NK-92 treated with Interleukin-12 subunit alpha and Interleukin-12 subunit beta, amount 100 ng/mL, for 24 hours (cell line): ENCODE results near the gene BRD4.
A peak's percentile ranks its signal among the peaks of the same experiment; 100 is the strongest.
"Not testable (repeated sequence)": the region's sequence is repeated elsewhere in the genome, so short reads cannot be mapped to it uniquely, and the experiment has no call there.

ENCODE experiments used
- DNase-seq: peaks from one replicate; lab custom pipeline; 2025; lab: John Stamatoyannopoulos, UW

The BRD4 gene

DNA sequence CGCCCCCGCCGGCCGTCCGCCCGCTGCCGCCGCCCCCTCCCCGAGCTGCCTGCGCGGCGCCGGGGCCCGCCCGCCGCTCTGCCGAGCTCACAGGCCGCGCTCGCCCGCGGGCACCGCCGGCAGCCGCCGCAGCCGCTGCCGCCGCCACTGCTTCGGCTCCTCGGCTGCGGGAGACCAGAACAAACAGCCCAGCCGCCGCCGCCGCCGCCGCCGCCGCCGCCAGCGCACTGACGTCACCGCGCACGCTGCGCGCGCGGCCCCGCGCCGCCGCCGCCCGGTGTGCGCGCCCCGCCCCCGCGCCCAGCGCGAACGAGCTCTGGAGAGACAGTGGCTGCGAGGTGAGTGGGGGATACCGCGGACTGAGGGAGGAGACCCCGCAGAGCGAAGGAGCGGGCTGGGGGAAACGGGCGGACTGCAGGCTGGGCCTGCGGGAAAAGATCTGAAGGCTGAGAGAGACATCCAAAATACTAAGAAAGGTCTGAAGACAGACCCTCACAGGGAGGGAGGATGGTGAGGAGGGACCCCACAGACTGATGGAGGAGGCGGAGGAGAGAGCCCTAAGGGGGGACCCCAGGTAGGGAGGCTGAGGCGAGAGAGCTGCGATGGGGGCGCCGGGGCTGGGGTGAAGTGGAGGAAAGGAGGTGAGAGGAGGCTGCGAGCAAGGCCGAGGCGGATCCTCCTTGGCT is at the start of gene BRD4:
TSS of gene BRD4 (minus strand) at position 229 of the 686 bp plus-strand sequence. CDS start 59,440 bp downstream, outside the sequence.
- DNase-seq = peak; percentile 49

DNA sequence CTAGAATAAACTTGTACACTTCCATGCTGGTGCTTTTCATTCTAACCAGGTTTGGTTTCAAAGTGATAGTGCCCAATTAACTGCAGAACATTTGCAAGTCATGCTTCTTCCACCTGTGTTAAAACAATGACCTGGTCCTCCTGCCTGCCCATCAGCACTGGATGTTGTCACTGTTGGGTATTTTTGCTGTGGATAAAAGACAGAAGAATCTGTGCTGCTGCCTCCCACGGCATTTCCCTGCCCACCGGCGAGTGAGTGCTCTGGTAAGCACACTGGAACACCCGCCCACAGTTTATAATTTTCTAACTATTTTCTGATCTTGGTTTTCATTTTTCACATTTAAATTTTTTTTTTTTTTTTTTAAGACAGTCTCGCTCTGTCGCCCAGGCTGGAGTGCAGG is 49.5 kb upstream of the BRD4 start:
- DNase-seq = no peak

DNA sequence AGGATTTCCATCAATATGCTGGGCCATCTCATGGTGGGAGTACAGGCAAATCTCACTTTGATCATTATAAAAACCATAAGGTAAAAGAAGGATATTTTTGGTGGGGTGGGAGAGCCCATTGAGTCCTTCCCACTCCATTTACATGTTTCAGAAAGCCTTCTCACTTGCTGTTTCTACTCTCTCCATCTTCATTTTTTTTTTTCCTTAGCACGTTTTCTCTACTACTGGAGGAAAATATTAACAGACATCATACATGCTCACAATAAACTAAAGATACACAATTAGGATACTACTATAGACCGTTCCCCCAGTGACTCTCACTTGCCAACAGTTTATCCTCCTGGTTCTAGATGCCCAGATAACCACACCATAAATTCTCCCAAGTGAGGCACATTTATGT is 49.1 kb upstream of the BRD4 start:
- no peak for DNase-seq

DNA sequence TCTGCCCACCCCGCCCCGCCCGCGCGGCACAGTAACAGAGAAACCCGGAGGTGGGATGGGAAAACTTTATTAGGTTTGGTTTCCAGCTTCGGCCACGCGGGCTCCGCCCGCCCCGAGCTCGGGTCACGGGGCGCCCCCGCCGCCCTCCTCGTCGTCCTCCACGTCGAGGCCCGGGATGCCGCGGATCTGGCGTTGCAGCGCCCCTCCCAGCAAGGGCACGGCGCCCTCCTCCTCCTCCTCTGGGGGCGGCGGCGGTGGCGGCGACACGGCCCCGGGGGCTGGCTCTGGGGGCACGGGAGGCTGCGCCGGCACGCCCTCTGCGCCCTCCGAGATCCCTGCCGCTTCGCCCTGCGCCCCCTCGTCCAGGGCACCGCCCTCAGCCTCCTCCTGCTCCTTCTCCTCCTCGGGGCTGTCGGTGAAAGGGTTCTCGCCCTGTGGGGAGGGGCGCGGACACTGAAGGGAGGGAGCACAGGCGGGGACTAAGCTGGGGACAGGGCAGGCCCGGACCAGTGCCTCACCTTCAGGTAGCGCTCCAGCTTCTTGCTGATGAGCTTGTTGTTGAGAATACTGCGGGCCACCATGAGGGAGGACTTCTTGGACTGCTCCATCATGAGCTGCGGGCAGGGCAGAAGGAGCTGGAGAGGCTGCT is 47.8 kb upstream of the BRD4 start:
- DNase-seq = no peak

- peak; percentile 98 for DNase-seq
These were observed 47.0 kb upstream of the BRD4 start, which contains the start of gene AKAP8 for GRCh38 chr19:15379083-15379998. Gene AKAP8 (minus strand): TSS chr19:15379787. CDS start chr19:15379731, 56 bp downstream.

GRCh38 chr19:15378534-15379082 is 46.3 kb upstream of the BRD4 start:
- peak; percentile 37 for DNase-seq

GRCh38 chr19:15374796-15375440 is 42.6 kb upstream of the BRD4 start:
- DNase-seq = no peak

GRCh38 chr19:15374105-15374651 is 41.8 kb upstream of the BRD4 start:
- DNase-seq = no peak

DNA sequence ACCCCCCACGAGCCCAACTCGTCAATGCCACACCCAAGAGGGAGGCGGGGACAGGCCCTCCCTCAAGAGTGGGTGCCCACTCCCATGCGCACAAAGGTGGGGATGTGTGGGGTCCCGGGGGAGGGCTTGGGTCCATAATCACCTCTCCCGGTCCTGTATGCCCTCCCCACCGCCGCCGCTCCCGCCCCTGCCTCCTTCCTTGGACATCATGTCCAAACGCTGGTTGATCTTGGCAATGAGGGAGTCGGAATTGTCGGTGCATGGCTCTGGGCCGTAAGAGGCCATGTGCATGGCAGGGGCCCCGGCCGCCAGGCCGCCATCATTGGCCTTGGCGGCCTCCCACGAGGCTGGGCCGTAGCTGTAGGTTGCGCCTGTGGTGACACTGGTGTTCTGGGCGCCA is 41.3 kb upstream of the BRD4 start:
- no peak for DNase-seq

- DNase-seq = no peak
These were observed 40.6 kb upstream of the BRD4 start for GRCh38 chr19:15372891-15373301.

- DNase-seq = no peak
These were observed 40.1 kb upstream of the BRD4 start for GRCh38 chr19:15372470-15372869.

DNA sequence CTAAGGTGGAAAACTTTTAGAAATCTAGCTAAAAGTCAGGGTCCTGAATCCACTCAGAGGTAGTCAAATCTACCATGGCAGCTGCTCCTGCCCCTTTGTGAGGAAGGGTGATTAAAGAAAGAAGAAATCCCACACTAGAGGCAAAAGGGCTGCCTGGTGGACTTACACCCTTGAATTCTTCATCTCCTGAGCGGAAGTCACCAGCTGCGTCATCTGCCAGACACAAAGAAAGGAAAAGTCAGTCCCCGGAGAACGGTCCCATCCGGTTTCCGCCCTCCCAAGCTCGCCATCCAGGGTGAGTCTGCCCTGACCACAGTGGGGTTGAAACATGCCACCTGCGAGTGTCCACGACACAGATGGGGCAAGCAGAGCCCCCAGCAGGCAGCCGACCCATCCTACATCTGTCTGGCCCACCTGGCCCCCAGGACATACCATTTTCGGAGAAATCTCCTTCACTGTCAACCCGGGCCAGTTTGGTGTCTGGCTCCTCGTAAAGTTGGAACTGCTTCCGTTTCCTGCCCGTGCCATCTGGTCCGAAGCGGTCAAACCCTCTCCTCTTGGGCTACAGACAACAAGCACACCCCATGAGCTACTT is 39.5 kb upstream of the BRD4 start:
- no peak for DNase-seq

DNA sequence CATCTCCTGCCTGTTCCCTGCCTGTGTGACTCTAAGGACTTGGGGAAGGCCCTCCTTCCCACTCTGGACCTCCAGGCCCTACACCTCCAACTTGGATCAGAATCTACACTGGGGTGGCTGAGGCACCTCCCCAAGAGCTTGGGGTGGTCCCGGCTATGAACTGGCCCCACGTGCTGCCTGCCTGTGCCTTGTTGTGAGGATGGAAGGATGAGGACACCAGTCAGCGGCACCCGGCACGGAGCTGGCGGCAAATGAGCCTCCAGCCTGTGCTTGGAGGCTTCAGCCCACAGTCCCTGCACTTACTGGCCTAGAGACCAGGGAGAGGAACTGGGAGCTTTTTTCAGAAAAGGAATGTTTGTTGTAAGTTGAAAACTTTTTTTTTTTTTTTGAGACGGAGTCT is 38.8 kb upstream of the BRD4 start:
- DNase-seq = no peak

DNA sequence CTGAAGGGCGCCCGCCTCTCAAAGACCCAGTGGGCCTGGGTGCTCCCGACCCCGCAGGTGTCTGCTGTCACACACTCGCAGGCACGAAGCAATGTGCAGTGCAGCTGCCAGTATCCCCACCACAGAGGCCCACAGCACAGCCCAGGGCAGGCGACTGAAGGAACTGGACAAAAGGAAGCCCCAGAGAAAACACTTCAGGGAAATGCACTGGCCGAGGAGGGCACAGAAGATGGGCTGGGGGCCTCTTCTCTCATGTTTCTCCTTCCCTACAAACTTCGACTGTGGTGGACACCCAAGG is 37.2 kb upstream of the BRD4 start:
- no peak for DNase-seq

GRCh38 chr19:15368798-15369593 is 36.7 kb upstream of the BRD4 start:
- no peak for DNase-seq

DNA sequence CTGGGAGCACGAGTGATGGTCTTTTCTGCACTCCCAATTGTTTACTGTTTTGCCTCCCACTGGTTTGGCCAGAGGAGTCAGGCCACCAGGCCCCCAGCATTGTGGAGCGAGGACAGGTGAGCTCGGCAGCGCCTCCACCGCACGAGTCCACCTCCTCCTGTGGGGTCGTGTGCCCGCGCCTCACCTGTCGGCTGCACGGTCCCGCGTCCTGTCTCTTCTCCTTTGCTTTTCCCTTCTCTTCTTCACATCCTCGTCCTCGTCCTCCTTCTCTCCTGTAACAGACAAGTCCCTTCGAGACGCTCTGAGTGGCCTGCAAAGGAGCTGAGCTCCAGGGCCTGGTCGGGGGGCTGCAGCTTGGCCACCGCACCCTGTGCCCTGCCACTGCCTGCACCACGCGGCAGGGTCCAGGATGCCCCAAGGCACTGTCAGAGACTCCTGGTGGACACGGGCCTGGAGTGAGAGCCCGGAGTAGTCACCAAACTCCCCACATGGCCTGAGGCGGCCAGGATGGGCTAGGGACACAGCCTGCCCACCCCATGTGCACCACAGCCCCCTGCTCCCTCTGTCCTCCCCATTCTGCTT is 35.8 kb upstream of the BRD4 start:
- DNase-seq = no peak

DNA sequence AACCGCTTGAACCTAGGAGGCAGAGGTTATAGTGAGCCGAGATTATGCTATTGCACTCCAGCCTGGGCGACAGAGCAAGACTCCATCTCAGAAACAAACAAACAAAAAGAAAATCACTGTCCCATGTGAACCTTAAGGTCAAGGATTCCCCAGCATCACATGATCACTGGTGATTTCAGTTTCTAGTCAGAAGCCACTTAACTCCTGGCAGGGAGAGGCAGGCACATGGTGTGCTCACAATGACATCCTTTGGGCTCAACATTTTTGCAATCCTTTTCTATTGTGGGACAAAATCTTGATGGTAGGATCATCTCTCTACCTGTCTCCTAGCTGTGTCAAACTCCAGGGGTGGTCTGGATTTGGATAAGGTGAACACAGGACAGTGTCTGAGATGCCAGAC is 35.1 kb upstream of the BRD4 start:
- DNase-seq = no peak

GRCh38 chr19:15365264-15365663 is 32.9 kb upstream of the BRD4 start:
- DNase-seq = no peak

DNA sequence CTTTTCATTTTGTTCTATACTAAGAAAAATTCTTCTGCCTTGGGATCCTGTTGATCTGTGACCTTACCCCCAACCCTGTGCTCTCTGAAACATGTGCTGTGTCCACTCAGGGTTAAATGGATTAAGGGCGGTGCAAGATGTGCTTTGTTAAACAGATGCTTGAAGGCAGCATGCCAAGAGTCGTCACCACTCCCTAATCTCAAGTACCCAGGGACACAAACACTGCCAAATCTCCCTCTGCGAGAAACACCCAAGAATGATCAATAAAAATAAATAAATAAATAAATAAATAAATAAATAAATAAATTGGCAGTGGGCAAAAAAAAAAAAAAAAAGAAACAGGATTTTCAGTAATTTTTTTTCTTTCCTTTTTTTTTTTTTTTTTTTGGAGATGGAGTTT is 31.5 kb upstream of the BRD4 start:
- not testable (repeated sequence) for DNase-seq

- DNase-seq = not testable (repeated sequence)
These were observed 30.7 kb upstream of the BRD4 start for GRCh38 chr19:15363048-15363447.
